DLD1 (cell line): Measurements from ENCODE around the gene PRPF31.

ENCODE experiments used
- in situ Hi-C: cut with HindIII; loops from 2 replicates; pipeline ENCODE4 v1.10.0; 2017; ENCODE audit warnings: low sequenced_read_pairs

PRPF31 gene

GRCh38 chr19:54106716-54107115 is 8.8 kb upstream of the PRPF31 start:
- in situ Hi-C loops: no loop called here

- in situ Hi-C loops: no loop called here
Observed at GRCh38 chr19:54107876-54108490, 7.6 kb upstream of the PRPF31 start.

- in situ Hi-C loops: no loop called here
Observed at GRCh38 chr19:54108496-54108895, 7.1 kb upstream of the PRPF31 start.

GRCh38 chr19:54109651-54110050 is 5.9 kb upstream of the PRPF31 start:
- in situ Hi-C loops: no loop called here

GRCh38 chr19:54114340-54115108 is 1.0 kb upstream of the PRPF31 start:
- in situ Hi-C loops: no loop called here

GRCh38 chr19:54121259-54121658 is 5.7 kb downstream of the PRPF31 start:
- in situ Hi-C loops: no loop called here

- in situ Hi-C loops: no loop called here
Observed at GRCh38 chr19:54123682-54124081, 8.1 kb downstream of the PRPF31 start.

- in situ Hi-C loops: no loop called here
Observed at GRCh38 chr19:54124393-54124792, 8.8 kb downstream of the PRPF31 start.

- in situ Hi-C loops: no loop called here
Observed at GRCh38 chr19:54125713-54126112, 10.2 kb downstream of the PRPF31 start.

- in situ Hi-C loops: no loop called here
Observed at GRCh38 chr19:54127688-54128440, 12.3 kb downstream of the PRPF31 start.

GRCh38 chr19:54128441-54128725 is 12.8 kb downstream of the PRPF31 start:
- in situ Hi-C loops: no loop called here

GRCh38 chr19:54128796-54129616 is 13.5 kb downstream of the PRPF31 start:
- in situ Hi-C loops: no loop called here

- in situ Hi-C loops: no loop called here
Observed at GRCh38 chr19:54129617-54129996, 14.1 kb downstream of the PRPF31 start.

GRCh38 chr19:54133312-54133956 is 17.9 kb downstream of the PRPF31 start:
- in situ Hi-C loops: no loop called here

- in situ Hi-C loops: no loop called here
Observed at GRCh38 chr19:54133957-54134590, 18.5 kb downstream of the PRPF31 start.

GRCh38 chr19:54136086-54136863 is 20.7 kb downstream of the PRPF31 start:
- in situ Hi-C loops: no loop called here

- in situ Hi-C loops: no loop called here
Observed at GRCh38 chr19:54136864-54137698, 21.5 kb downstream of the PRPF31 start.

- in situ Hi-C loops: no loop called here
Observed at GRCh38 chr19:54137699-54138488, 22.3 kb downstream of the PRPF31 start, which contains the start of gene CNOT3. Gene CNOT3, plus strand, starts transcription at chr19:54137762. Its CDS starts 5,217 bp downstream, at chr19:54142979.
